NCI-H1105 treated with DMSO at 0.1 percent for 48 hours (cell line): ENCODE data around the gene THRSP.

Experiments used
- DNase-seq: peaks from one replicate; lab custom pipeline; 2025; lab: John Stamatoyannopoulos, UW

The THRSP gene

DNA sequence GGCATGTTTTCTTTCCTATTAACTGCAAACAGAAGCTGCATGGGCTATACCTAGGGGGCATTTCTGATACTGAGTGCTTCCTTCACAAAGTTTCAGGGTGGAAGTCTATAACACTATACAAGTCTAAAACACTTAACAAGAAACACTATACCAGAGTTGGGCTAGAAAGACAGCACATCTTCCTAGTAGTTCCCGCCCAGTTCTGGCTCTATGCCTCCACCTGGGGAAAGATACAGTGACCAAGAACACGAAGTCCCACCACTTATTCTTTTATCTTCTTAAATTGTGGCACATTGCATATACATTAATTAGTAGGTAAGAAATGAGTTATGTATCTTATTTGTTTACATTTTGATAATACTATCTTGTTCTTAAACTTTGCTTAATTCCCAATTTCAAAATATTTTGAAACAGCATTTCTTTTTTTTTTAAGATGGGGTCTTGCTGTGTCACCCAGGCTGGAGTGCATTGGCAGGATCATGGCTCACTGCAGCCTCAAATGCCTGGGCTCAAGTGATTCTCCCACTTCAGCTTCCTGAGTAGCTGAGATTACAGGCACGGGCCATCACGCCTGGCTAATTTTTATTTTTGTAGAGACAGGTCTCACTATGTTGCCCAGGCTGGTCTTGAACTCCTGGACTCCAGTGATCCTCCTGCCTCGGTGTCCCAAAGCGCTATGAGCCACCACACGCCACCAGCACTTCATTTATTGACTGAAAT lies 34.2 kb downstream of the THRSP start:
- no peak for DNase-seq

GRCh38 chr11:78099666-78100065 lies 36.0 kb downstream of the THRSP start:
- peak; percentile 23 for DNase-seq

DNA sequence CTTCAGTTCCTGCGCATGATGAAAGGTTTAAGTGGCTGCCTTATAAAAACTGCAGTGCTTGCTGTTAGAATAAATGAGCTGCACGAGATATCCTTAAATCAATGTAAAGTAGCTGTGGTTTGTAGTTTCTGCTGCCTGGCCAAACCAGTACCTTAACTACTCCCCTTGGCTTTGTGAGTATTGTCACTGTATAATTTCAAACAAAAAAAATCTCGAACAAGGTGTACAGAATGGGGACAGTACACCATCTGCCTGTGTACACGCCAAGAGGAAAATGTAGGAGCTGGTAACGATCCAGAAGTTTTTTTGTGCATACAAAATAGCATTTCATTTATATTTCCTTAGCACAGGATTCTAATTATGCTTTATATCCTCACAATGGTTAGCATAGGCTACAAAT lies 36.6 kb downstream of the THRSP start:
- peak; percentile 78 for DNase-seq

- peak; percentile 78 for DNase-seq
Observed at GRCh38 chr11:78100676-78101472, 37.2 kb downstream of the THRSP start.

- DNase-seq, result no peak
Observed at GRCh38 chr11:78109081-78110015, 45.7 kb downstream of the THRSP start.

DNA sequence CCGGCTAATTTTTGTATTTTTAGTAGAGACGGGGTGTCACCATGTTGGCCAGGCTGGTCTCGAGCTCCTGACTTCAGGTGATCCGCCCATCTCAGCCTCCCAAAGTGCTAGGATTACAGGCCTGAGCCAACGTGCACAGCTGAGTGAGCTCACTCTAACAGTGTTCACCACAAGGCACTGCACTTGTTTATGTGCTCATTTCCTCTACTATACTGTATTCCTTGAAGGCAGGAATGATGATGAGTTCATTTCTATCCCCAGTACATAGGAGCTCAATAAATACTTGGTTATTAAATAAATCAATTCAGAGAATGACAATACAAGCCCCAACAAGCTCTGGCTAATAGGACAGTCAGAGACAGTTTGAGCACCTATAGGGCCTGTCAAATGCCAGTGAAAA lies 46.7 kb downstream of the THRSP start:
- DNase-seq, result no peak

DNA sequence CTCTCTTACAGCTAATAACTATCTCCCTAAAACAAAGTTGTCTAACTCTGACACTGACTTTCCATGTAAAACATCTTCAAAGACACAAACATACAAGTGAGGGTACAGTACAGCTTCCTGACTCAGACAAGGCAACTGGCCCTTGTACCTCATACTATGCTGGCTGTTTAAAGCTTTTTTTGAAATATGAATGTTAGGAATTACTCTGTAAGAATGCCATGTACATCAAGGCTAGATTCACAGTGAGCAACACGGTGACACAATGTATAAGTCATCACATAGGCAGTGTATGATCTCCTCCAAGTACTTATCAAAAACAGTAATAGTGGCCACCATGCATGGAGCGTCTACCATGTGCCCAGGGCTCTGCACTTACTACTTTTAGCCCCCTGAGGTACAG lies 47.2 kb downstream of the THRSP start:
- no peak for DNase-seq

- no peak for DNase-seq
Observed at GRCh38 chr11:78111298-78111697, 47.6 kb downstream of the THRSP start.

DNA sequence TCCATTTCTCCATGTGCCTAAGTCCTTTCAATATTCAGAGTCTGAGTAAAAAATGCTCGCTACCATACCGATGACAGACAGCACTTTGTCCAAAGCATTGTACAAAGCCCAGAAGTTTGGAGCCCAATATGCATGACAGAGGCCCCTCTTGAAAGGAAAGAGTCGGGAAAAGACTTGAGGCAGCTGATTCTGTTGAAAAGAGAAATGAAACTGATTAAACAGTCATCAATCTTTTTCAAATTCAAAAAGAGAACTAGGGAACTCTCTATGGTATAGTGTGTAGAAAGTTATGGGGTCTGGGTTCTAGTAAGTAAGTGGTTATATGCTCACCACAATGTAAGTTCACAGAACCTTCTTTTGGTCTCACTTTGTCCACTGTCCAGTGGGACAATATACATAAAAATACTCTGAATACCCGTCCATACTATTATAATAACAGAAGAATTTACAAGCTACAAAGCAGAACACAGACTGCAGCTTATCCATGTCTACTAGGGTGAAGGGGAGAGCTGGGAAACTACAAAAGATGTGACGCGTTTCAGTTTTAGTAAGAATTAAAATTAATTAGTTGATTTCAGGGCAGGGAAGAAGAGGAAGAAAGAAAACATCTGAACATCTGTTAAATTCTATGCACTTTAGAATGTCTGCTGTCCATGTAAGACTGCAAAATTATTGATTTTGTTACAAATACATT lies 49.1 kb downstream of the THRSP start:
- no peak for DNase-seq
